ENCODE measurements around the gene LRRC8E.

DNA sequence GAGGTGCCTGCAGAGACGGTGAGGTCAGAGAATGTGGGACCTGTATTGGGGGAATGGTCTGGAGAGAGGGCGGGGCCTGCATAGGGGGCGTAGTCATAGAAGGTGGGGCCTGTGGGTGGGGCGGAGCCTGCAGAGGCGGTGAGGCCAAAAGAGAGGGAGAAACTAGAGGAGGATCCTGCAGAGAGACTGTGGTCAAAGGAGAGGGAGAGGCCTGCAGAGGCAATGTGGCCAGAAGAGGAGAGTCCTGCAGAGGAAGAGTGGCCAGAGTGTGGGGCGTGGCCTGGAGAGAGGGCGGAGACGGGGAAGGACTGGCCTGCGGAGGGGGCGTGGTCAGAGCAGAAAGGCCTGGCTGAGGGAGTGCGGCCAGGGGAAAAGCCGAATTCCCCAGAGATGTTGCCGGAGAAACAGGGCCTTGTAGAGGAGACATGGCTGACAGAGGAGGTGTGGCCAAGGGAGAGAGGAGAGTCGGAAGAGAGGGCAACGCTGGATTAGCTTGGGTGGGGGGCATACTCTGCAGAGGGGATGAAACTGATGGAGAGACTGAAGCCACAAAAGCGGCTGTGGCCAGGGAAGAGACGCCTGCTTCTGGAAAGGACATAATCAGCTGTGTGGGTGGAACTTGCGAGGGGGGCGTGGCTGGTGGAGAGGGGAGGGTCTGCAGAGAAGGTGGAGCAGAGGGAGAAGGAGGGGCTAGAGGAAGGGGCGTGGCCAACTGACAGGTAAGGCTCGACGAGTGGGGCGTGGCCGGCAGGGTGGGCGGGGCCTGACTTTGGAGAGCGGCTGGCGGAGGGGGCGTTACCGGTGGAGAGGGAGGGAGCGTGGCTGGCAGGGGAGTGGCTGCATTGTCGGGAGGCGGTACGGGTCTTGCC lies 16.6 kb upstream of the LRRC8E start:
- TF ChIP-seq, protein P1, sequence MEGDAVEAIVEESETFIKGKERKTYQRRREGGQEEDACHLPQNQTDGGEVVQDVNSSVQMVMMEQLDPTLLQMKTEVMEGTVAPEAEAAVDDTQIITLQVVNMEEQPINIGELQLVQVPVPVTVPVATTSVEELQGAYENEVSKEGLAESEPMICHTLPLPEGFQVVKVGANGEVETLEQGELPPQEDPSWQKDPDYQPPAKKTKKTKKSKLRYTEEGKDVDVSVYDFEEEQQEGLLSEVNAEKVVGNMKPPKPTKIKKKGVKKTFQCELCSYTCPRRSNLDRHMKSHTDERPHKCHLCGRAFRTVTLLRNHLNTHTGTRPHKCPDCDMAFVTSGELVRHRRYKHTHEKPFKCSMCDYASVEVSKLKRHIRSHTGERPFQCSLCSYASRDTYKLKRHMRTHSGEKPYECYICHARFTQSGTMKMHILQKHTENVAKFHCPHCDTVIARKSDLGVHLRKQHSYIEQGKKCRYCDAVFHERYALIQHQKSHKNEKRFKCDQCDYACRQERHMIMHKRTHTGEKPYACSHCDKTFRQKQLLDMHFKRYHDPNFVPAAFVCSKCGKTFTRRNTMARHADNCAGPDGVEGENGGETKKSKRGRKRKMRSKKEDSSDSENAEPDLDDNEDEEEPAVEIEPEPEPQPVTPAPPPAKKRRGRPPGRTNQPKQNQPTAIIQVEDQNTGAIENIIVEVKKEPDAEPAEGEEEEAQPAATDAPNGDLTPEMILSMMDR (optimal IDR thresholded peaks at IDR 0.05 in 1 of 3, IDR thresholded peaks at IDR 0.05 in 1 of 3, conservative IDR thresholded peaks at IDR 0.05 in 1 of 3; ENCODE audit: extremely low read depth in 1 of 3, insufficient read depth in 2 of 3, low read length in 3 of 3): no peak
- no peak for TF ChIP-seq EZH2 (IDR thresholded peaks at IDR 0.05; ENCODE audit: low read length)

All from keratinocyte (primary cell).